Measurements from ENCODE around the gene WIZ.

Gene WIZ

GRCh38 chr19:15418231-15418578, 31.6 kb downstream of the WIZ start (continued):
- TF ChIP-seq SCRT2 (tag by site-specific recombination; IDR thresholded peaks at IDR 0.05), result no peak
- peak; percentile 81 for TF ChIP-seq GLIS1 (tag by site-specific recombination; IDR thresholded peaks at IDR 0.05)
- TF ChIP-seq ZNF18 (tag by site-specific recombination; IDR thresholded peaks at IDR 0.05), result no peak
- TF ChIP-seq KLF8 (tag by site-specific recombination; IDR thresholded peaks at IDR 0.05), result no peak
- peak; percentile 96 for TF ChIP-seq ZFHX2 (tag by site-specific recombination; conservative IDR thresholded peaks at IDR 0.05)
- TF ChIP-seq SP2 (tag by site-specific recombination; IDR thresholded peaks at IDR 0.05), result no peak
- no peak for TF ChIP-seq ZNF843 (tag by site-specific recombination; IDR thresholded peaks at IDR 0.05)
- no peak for TF ChIP-seq ZNF600 (tag by site-specific recombination; IDR thresholded peaks at IDR 0.05)
- TF ChIP-seq ZNF449 (tag by site-specific recombination; IDR thresholded peaks at IDR 0.05), result peak; percentile 19; the same call in 1 of the 2 replicates
- no peak for TF ChIP-seq ZNF221 (tag by site-specific recombination; IDR thresholded peaks at IDR 0.05; ENCODE audit: borderline replicate concordance)
- no peak for TF ChIP-seq ZBTB7A (tag by site-specific recombination; IDR thresholded peaks at IDR 0.05; ENCODE audit: low read depth)
- TF ChIP-seq ZNF48 (tag by site-specific recombination; IDR thresholded peaks at IDR 0.05), result no peak
- no peak for TF ChIP-seq ZNF362 (tag by site-specific recombination; IDR thresholded peaks at IDR 0.05)
- no peak for TF ChIP-seq ZNF701 (tag by site-specific recombination; IDR thresholded peaks at IDR 0.05)
- TF ChIP-seq PRDM4 (tag by site-specific recombination; IDR thresholded peaks at IDR 0.05), result no peak
- no peak for TF ChIP-seq WT1 (tag by site-specific recombination; IDR thresholded peaks at IDR 0.05)
- no peak for TF ChIP-seq ZSCAN5A (tag by site-specific recombination; IDR thresholded peaks at IDR 0.05)
- no peak for TF ChIP-seq ZNF214 (tag by site-specific recombination; IDR thresholded peaks at IDR 0.05; ENCODE audit: borderline replicate concordance)
- TF ChIP-seq ZNF266 (tag by site-specific recombination; IDR thresholded peaks at IDR 0.05; ENCODE audit: low read depth), result no peak
- TF ChIP-seq ZNF133 (tag by site-specific recombination; IDR thresholded peaks at IDR 0.05), result no peak
- no peak for TF ChIP-seq ZNF26 (tag by site-specific recombination; IDR thresholded peaks at IDR 0.05)
- no peak for TF ChIP-seq ZNF768 (tag by site-specific recombination; IDR thresholded peaks at IDR 0.05)
- 0 out of 2 replicates have a peak, but pooled peaks have one; percentile 46 for TF ChIP-seq PATZ1 (tag by site-specific recombination; IDR thresholded peaks at IDR 0.05)
- no peak for TF ChIP-seq SALL2 (tag by site-specific recombination; IDR thresholded peaks at IDR 0.05; ENCODE audit: borderline replicate concordance)
- TF ChIP-seq REST (tag by site-specific recombination; IDR thresholded peaks at IDR 0.05), result no peak

Measured in HEK293 (cell line).